GM21360 (cell line): ENCODE data around the gene SOX1.

Experiments
- ATAC-seq: cut with Tn5 transposase; IDR thresholded peaks from one replicate; pipeline ENCODE4 v1.9.1; 2021; ENCODE audit warnings: mild to moderate bottlenecking, moderate library complexity; ENCODE audit not compliant: unreplicated experiment

Gene SOX1

GRCh38 chr13:112071723-112072533 is 5.0 kb downstream of the SOX1 start:
- ATAC-seq: no peak

GRCh38 chr13:112072534-112073244 is 5.7 kb downstream of the SOX1 start:
- no peak for ATAC-seq

GRCh38 chr13:112073245-112074138 is 6.5 kb downstream of the SOX1 start:
- no peak for ATAC-seq

GRCh38 chr13:112074139-112074865 is 7.4 kb downstream of the SOX1 start:
- ATAC-seq: no peak

- no peak for ATAC-seq
These were observed 10.8 kb downstream of the SOX1 start for GRCh38 chr13:112077729-112078128.

- no peak for ATAC-seq
These were observed 11.3 kb downstream of the SOX1 start for GRCh38 chr13:112078216-112078615.

GRCh38 chr13:112078879-112079531 is 12.1 kb downstream of the SOX1 start:
- ATAC-seq: no peak

- ATAC-seq: no peak
These were observed 12.7 kb downstream of the SOX1 start for GRCh38 chr13:112079696-112080095.

- no peak for ATAC-seq
These were observed 17.0 kb downstream of the SOX1 start for GRCh38 chr13:112083971-112084370.

- ATAC-seq: no peak
These were observed 25.5 kb downstream of the SOX1 start for GRCh38 chr13:112092453-112092852.

- ATAC-seq: no peak
These were observed 28.4 kb downstream of the SOX1 start for GRCh38 chr13:112095354-112095753.

GRCh38 chr13:112096959-112097358 is 30.0 kb downstream of the SOX1 start:
- no peak for ATAC-seq

GRCh38 chr13:112097770-112098169 is 30.8 kb downstream of the SOX1 start:
- ATAC-seq: no peak

- ATAC-seq: no peak
These were observed 31.8 kb downstream of the SOX1 start for GRCh38 chr13:112098699-112099098.

GRCh38 chr13:112101360-112101930 is 34.5 kb downstream of the SOX1 start:
- no peak for ATAC-seq

GRCh38 chr13:112102243-112102642 is 35.3 kb downstream of the SOX1 start:
- no peak for ATAC-seq

- no peak for ATAC-seq
These were observed 36.4 kb downstream of the SOX1 start for GRCh38 chr13:112103260-112103838.

GRCh38 chr13:112103961-112104880 is 37.3 kb downstream of the SOX1 start:
- no peak for ATAC-seq
